ENCODE results near the gene RPA3.

RPA3 gene

GRCh38 chr7:7641129-7641663, 77.2 kb downstream of the RPA3 start:
- peak; percentile 28 for DNase-seq (ENCODE audit: low read depth)
- H3K4me3 ChIP-seq (ENCODE audit: control insufficient read depth, low read depth, low read length): peak overlapping the region; percentile 99
- no peak for TF ChIP-seq CTCF (conservative IDR thresholded peaks at IDR 0.05; ENCODE audit: control insufficient read depth, insufficient read depth, low read depth, low read length)

- H3K4me3 ChIP-seq (ENCODE audit: control insufficient read depth, low read depth, low read length): peak within 1 kb of the TSS; percentile 99
- peak; percentile 98 for DNase-seq (ENCODE audit: low read depth)
- no peak for TF ChIP-seq CTCF (conservative IDR thresholded peaks at IDR 0.05; ENCODE audit: control insufficient read depth, insufficient read depth, low read depth, low read length)
Measured at GRCh38 chr7:7640221-7641128, 77.9 kb downstream of the RPA3 start, which contains the start of gene UMAD1. TSS of gene UMAD1 (plus strand) at chr7:7640752. CDS start at chr7:7673372, 32,620 bp downstream.

- no peak for TF ChIP-seq CTCF (conservative IDR thresholded peaks at IDR 0.05; ENCODE audit: control insufficient read depth, insufficient read depth, low read depth, low read length)
- DNase-seq (ENCODE audit: low read depth): peak; percentile 34
Measured at GRCh38 chr7:7639847-7640220, 78.6 kb downstream of the RPA3 start.

GRCh38 chr7:7639421-7639820, 79.0 kb downstream of the RPA3 start:
- TF ChIP-seq CTCF (conservative IDR thresholded peaks at IDR 0.05; ENCODE audit: control insufficient read depth, insufficient read depth, low read depth, low read length): no peak
- no peak for DNase-seq (ENCODE audit: low read depth)
- H3K4me3 ChIP-seq (ENCODE audit: control insufficient read depth, low read depth, low read length): peak overlapping the region; percentile 99

More at GRCh38 chr7:7639847-7640220, 78.6 kb downstream of the RPA3 start:
- peak overlapping the region; percentile 99 for H3K4me3 ChIP-seq (ENCODE audit: control insufficient read depth, low read depth, low read length)

GRCh38 chr7:7630626-7631329, 87.6 kb downstream of the RPA3 start:
- H3K4me3 ChIP-seq (ENCODE audit: control insufficient read depth, low read depth, low read length): no peak overlapping the region
- TF ChIP-seq CTCF (conservative IDR thresholded peaks at IDR 0.05; ENCODE audit: control insufficient read depth, insufficient read depth, low read depth, low read length): no peak
- DNase-seq (ENCODE audit: low read depth): no peak

GRCh38 chr7:7628476-7628875, 89.9 kb downstream of the RPA3 start:
- DNase-seq (ENCODE audit: low read depth): no peak

More at GRCh38 chr7:7628476-7628875, 89.9 kb downstream of the RPA3 start:
- no peak for TF ChIP-seq CTCF (conservative IDR thresholded peaks at IDR 0.05; ENCODE audit: control insufficient read depth, insufficient read depth, low read depth, low read length)
- H3K4me3 ChIP-seq (ENCODE audit: control insufficient read depth, low read depth, low read length): no peak overlapping the region

Measured in fibroblast of mammary gland (primary cell).